HG02884 (cell line): ENCODE data around the gene OAS1.

ENCODE experiments used
- ATAC-seq: cut with Tn5 transposase; IDR thresholded peaks from one replicate; pipeline ENCODE4 v1.9.1; 2021; ENCODE audit warnings: mild to moderate bottlenecking, moderate library complexity; ENCODE audit not compliant: unreplicated experiment

The OAS1 gene

DNA sequence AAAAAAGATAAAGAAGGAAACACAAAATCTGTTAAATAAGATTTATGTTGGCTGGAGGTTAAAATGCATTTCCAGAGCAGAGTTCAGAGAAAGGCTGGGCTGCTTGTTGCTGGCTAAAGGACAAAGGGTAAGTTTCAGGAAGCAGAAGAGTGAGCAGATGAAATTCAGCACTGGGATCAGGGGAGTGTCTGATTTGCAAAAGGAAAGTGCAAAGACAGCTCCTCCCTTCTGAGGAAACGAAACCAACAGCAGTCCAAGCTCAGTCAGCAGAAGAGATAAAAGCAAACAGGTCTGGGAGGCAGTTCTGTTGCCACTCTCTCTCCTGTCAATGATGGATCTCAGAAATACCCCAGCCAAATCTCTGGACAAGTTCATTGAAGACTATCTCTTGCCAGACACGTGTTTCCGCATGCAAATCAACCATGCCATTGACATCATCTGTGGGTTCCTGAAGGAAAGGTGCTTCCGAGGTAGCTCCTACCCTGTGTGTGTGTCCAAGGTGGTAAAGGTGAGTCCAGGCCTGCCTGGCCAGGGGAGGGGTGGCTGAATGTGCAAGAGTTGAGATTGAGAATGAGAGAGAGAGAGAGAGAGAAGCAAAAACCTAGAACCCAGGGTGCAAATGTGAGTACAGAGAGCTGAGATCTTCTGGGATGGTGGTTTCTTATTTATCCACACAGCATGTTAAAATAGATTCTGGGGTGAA, at the start of gene OAS1:
TSS of gene OAS1 (plus strand) at position 251 of the 703 bp plus-strand sequence. CDS start at position 329, 78 bp downstream.
- peak; percentile 69 for ATAC-seq

DNA sequence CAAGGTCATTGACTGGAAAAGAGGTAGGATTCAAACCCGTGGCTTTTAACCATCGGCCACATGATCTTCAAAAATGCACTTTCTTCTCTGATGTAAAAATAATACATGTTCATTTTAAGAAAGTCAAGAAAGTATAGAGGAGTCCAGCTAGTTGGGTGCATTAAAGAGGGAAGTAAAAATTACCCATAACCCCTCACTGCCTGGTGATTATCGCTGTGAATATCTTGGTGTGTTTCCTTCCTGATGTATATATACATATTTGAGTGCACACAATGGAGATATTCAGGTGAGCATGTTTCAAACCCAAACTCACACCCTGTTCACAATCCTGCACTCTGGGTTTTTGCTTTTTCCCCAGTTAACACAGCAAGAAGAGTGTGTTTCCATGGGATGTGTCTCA, 47.5 kb upstream of the OAS1 start:
- ATAC-seq, result no peak

DNA sequence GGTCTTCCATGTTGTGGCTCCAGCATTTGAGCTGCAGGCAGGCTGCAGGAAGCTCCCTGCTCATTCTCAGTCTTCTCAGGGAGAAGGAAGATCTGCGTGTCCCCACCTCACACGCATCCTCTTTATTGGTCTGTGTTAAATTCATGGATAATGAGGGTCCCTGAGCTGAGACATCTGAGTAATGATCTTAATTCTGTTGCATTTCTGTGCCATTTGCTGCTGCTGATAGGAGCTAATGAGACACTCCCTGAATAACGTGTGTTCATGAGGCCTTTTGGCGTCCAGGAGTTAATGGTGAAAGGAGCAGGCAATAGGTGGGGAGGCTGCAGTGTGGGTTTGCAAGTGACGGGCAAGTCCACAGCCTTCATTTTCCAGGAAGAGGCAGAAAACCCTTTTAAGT, 46.6 kb upstream of the OAS1 start:
- ATAC-seq, result no peak

DNA sequence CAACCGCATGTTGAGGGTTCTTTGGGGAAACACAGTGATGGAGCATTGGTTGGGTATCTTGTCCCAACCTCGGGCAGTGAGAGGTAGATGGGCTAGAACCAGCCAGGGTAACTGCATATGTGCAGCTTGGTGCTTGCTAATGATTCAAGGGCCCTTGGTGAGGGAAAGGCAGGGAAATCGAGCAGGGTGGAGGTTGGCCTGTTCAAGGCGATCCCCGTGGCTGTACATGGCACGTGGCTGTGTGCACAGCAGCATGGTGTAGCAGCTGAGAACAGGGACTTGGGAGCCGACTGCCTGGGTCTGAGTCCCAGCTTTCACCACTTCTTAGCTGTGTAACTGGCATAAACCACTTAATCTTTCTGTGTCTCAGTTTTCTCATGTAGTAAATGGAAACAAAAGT, 45.5 kb upstream of the OAS1 start:
- ATAC-seq, result no peak

DNA sequence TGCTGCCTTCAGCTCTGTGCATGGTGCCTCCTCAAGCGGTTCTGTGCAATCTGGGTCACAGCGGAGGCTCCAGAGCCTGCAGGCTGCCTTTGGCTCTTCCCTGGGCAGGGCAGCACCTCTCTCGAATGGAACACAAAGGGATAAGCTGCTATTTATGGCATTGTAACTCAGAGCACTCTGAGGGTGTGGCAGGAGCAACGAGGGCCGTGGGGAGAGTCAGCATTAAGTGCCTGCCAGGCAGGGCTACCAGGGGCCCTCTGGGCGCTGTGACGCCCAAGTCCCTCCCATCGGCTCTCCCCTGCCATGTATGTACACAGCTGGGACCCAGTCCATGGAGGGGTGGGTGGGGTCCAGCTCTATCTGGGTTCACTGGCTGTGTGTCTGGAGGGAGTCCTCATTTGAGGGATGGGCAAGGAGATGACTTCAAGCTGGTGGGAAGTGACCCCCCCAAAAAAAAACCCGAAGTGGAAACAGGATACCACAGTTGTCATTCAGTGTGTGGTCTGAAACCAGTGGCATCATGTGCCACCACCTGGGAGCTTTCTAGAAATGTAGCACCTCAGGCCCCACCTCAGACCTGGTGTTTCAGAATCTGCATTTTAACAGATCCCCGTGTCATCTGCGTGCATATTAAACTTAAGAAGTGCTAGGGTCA, 44.0 kb upstream of the OAS1 start:
- ATAC-seq, result no peak

DNA sequence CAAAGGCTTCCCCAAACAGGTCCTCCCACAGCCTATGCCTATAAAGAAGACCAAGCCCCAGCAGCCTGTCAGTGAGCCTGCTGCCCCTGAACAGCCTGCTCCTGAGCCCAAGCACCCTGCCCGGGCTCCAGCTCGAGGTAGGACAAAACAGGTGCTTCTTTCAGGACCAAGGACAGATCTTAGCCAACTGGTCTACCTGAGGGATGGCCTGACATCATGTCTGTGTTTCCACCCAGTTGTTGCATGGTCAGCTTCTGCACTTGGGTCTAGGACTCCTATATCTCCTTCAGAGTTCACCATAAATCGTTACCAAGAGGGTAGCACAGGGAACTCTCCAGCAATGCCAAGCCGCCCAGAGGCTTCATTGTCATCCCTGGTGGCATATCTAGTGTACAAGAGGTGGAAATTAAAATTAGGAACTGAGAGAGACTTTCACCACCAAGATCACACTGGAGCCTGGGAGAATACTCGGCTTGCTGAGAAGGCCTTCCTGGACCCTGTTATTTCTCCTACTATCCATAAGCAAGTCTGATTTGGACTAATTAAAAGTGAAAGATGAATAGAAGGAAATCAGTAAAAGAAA, 38.2 kb upstream of the OAS1 start:
- no peak for ATAC-seq

DNA sequence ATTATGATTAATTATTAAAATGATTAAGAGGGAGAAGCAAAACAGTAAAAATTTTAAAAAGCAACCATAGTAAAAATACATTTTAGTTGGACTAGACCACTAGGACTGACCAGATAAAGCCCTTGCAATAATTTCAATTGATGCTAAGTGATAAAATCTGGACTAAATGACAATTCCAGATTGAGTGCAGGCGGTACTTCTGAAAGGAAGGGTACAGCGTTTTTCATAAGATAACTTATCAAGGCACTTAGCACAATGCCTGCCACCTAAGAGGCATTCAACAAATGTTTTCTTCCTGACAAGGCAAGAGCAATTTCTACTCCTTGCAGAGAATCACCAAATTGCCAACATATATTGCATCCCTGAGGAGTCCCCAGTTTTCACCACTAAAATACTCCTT, 37.7 kb upstream of the OAS1 start:
- ATAC-seq, result no peak

DNA sequence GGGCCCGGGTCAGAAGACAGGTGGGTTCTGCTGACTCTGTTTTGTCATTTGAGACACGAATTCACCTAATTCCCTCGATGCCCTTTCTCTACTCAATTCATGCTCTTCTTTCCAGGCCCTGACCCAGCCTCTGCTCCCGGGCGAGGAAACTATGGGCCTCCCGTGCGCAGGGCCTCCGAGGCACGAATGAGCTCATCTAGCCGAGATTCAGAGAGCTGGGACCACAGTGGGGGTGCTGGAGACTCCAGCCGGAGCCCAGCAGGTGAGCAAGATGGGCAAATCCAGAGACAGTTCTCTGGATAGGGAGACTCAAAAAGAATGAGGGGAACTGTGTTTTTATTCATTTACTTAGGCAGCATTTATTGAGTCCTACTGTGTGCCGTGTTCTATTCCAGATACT, 37.0 kb upstream of the OAS1 start:
- no peak for ATAC-seq

DNA sequence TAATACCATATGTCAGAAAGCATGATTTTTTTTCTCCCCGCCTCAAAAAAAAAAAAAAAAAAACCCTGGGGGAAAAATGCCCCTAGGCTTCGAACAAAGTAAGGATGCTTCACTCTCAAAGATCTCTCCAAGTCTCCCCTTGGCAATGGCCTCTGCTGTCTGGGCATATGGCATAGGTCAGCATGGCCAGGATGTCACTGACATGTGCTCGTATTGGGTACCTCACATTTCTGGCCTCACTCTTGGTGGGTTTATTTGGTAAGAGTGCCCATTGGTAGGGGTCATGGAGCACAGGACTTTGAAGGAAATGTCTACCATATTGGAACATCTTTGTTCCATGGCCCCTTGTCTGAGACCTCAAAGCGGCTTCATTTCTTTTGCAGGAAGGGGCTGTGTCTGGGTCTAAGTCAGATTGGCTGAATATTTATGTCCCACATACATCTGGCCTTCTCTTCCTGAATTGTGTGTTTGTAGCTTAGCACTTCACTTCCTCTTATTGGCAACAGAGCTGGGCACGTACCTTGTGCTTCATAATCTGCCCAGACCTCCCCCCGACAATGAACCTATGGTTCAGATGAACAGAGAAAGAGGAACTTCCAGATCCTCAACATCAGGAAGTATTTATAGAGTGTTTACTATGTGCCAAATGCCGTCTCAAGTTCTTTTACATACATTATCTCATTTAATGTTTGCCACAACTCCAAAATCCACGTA, 36.3 kb upstream of the OAS1 start:
- ATAC-seq, result no peak

DNA sequence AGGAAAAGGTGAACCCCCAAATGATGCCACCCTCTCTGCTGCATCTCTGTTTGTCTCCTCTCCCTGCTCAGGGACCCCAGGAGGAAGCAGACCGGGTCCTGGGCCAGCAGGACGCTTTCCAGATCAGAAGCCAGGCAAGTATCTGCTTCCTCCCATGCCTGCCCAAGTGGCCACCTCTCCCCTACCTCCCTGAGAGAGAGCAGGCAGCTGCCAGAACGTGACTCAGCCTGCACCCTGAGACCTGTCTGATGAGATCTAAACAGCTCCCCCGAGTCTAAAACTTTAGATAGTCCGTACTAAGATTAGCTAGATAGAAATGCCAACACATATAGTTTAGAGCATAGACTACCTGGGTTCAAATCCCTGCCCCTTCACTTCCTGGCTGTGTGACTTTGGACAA, 31.2 kb upstream of the OAS1 start:
- no peak for ATAC-seq

DNA sequence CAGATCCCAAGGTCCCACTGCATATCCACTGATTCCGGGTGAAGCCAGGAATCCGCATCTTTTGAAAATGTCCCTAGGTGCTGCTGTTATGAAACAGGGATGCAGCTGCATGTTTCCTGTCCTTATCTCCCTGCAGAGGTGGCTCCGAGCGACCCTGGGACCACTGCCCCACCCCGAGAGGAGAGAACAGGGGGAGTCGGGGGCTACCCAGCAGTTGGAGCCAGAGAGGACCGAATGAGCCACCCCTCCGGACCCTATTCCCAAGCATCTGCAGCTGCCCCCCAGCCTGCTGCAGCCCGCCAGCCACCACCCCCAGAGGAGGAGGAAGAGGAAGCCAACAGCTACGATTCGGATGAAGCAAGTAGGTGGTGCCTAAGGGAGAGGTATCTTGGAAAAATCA, 30.3 kb upstream of the OAS1 start:
- no peak for ATAC-seq

DNA sequence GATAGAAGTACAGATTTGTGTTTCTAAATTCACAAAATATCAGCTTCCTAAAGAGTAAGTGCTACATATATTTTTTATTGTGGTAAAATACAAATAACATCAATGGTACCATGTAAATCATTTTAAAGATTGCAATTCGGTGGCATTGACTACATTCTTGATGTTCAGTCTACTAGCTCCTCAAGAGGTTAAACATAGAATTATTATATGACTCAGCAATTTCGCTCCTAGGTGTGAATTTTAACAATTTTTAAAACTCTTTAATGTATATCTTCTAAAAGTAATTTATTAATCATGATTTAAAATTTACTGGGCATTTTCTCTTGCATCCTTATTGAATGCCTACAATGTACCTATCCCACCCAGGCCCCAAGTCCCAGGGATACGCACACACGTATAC, 29.8 kb upstream of the OAS1 start:
- no peak for ATAC-seq

DNA sequence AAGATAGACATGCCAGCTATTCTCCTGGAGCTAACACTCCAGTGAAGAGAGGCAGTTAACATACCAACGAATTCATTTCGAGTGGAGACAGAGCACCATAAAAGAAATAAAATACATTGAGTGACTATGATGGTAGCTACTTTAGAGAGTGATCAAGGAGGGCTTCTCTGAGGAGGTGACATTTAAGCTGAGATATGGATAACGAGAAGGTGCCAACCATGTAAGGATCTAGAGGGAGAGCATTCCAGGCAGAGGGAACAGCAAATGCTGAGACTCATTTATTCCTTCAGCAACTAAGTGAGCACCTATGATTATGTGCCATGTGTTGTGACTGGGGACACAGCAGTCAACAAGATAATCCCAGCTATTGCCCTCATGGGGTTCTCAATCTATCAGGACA, 28.3 kb upstream of the OAS1 start:
- no peak for ATAC-seq

DNA sequence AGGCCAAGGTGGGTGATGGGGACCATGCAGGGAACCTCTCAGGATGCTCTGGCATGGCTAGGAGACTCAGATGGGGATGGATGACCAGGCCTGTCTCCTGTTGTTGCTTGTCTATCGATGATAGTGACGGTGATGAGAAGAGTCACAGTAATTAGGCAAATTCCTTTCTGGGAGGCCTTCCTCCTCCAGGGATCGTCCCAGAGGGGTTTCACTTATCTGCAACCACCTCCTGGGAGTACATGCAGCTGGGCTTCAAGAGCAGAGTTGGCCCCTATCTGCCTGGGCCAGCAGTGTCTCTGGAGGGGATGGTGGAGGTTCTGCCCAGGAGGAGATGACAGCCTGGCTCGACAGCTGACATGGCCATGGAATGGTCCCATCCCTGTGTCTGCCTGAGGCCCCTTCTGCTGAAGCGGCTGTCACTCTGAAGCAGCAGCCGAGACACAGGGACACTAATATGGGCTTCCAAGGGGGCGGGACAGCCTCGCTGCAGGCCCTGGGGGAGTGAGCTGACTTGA, 27.5 kb upstream of the OAS1 start:
- no peak for ATAC-seq

DNA sequence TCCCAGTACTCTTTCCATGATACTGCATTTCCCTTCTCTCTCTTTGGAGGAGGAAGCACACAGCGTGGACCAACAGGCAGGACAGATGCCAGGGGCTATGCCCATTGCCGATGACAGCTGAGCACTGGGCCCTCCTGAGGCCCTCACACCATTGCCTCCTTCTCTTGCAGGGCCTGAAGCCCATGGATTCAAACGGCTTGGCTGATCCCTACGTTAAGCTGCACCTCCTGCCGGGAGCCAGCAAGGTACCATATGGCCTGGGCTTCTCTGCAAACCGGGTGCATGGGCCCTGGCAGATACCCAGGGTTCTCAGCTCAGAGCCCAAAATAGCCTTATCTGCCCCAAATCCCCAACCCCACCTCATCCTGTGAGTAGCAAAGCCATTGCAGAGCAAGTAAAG, 25.2 kb upstream of the OAS1 start:
- no peak for ATAC-seq

DNA sequence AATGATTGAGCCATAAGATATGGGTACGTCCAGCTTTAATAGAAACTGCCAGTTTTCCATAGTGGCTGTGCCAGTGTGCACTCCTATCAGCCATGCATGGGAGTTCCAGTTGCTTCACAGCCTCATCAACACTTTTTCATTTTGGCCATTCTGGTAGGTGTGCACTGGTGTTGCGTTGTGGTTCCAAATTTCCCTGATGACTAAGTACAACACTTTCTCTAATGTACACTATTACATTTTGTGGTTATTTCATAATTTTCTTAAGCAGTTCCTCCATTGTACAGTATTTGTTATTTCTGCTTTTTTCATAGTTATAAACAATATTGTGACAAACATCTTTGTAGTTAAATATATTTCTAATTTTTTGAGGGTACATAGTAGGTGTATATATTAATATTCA, 21.5 kb upstream of the OAS1 start:
- no peak for ATAC-seq

DNA sequence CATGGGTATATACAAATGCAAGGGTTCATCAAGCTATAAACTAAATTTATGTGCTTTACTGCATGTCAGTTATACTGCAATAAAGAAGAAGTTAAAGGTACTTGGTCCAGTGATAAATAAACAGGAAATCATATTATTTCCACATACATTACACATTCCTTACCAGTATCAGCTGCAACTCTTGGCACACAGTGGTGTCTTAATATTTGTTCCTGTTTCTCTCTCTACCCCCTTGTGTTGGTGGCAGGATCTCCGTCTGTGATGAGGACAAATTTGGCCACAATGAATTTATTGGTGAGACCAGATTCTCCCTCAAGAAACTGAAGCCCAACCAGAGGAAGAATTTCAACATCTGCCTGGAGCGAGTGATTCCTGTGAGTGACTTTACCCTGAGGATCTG, 19.2 kb upstream of the OAS1 start:
- no peak for ATAC-seq

DNA sequence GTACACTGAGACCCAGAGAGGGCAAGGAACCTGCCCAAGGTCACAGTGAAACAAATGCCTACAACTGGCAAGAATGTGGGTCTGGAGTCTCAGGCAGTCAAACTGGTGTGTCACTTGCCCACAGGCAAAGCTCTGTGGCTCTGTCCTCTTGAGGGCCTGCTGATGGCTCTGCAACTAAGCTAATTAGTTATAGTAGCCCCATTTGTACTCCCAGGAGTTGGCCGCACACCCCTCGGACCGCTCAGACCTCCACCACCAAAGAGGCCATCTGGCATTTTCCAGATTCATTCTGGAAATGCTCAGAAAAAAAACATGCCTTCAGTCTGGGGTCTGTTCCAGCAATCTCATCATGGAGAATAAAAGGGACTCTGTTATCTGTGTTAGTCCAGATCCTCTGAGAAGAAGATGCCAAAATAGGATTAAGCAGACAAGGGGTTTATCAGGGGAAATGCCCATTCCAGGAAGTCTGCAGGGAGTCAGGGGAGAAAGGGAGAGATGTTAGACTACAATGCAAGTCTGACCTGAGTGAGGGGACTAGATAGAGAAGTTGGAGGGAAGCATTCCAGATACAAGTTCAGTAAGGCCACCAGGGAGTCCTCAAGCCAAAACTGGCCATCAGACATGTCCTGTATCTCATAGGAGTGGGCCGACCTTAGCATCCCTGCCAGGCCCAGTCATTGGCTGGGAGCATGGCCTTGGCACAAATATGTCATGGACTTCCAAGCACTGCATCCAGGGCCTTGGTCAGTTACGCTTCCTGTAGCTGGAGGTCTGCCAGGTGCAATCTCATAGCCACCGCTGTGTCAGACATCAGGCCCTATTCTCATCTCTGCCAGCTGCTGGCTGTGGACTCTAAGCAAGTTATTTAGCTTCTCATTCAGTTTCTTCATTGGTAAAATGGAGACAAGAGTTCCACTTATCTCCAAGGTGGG, 15.4 kb upstream of the OAS1 start:
- ATAC-seq, result no peak

DNA sequence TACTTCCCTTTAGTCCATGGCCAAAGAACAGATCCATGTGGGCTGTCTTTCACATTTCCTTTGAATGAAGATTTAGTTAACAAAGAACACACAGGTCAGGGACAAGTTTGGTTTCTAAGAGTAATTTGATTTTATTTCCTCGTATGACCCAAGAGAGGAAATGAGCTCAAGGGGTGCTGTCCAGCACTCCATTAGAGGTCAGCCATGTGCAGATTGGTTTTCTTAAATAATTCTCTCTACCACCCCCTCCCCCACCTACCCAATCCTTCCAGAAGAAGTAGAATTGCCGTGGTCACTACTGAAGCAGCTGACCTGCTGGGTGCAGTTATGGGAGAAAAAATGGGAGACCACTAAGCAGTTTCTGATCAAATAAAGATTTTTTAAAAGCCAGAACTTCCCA, 13.9 kb upstream of the OAS1 start:
- no peak for ATAC-seq

DNA sequence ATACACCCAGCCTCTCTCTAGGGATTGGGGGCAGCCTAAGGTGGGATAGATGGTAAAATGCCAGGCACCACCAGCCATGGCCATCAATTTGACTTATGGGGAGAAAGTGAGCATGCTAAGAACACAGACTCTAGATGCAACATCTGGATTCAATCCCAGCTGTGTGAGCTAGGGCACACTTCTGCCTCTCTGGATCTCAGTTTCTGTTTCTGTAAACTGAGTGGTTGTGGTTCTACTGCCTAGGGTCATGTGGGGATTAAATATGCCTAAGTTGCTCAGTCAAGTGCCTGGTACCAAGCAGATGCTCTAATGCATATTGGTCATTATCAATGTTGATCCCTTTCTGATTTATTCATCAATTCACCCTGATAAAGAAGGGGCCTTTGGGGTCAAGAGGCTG, 12.6 kb upstream of the OAS1 start:
- no peak for ATAC-seq

DNA sequence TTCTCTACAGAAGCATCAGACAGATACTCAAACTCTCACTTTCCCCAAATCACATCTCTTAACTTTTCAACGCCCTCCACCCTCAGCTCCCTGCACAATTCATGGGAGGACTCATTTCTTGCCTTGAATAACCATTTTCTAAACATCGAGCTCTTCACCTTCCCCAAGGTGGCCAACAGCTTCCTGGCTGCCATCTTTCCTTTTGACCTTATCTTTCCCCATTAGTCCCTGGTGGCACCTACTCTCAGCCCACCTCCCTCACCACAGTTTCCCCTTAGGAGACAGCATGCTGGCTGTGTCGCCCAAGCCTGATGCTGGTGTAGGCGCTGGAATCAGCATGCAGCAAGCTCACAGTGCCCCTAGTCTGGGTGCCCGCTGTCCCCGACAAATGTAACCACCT, 8.4 kb upstream of the OAS1 start:
- no peak for ATAC-seq
